H1 (cell line): ENCODE data around the gene GRIA1. TPM values are rescaled to one million over a fixed set of nuclear protein-coding genes. Genes with fewer than 3 reads are reported as not detected.

Experiments
- CHD7 ChIP-seq: fragments of 300-600 bp; sonication (generic); IDR thresholded peaks from 2 replicates; pipeline ENCODE4 v1.7.1; 2012; ENCODE audit warnings: low read length, moderate library complexity, mild to moderate bottlenecking, inconsistent platforms; ENCODE audit not compliant: insufficient replicate concordance
- polyA plus RNA-seq, 7 experiments: library from polyadenylated mRNA; depleted of rRNA in 3 of 7; stranded (reverse) in 5 of 7; unstranded in 2 of 7; fragments of >200 nt in 5 of 7; fragments of 200-250 nt in 2 of 7; gene quantifications; 1 replicate in 5 of 7; 2 replicates in 1 of 7; 4 replicates in 1 of 7; pipeline versions ENCODE4 v1.2.1 to v1.2.3, GENCODE V29; 2011 to 2013; ENCODE audit warnings: missing spikeins in 2 of 7, mixed read lengths in 2 of 7
- total RNA-seq: library from RNA; stranded (reverse); fragmentation: NEBNext Ultra II Directional; extraction: Animal tissue kit (Norgen Biotek cat#: 25700); gene quantifications from 2 replicates; pipeline ENCODE4 v1.2.1, GENCODE V29; 2021

GRIA1 gene
- total and polyA plus RNA-seq, 2 of the 8 experiments (the other 6 are each of a cell fraction or from before 2014, with no cell fraction given), result 0.97 to 2.5 TPM

GRCh38 chr5:153476767-153477166, 13.7 kb upstream of the GRIA1 start (continued):
- no peak for TF ChIP-seq CHD7
- TF ChIP-seq, all 59 proteins: peak for 3
